Cardiac muscle cell (in vitro differentiated cells and primary cell): ENCODE data around the gene ANKRD63. TPM values are rescaled to one million over a fixed set of nuclear protein-coding genes. Genes with fewer than 3 reads are reported as not detected.

Experiments used
- DNase-seq, 2 donors: peaks; one replicate each; pipeline versions ENCODE4 v3.0.0 to v3.0.0-alpha.2; 2010 to 2017; ENCODE audit warnings: low read depth in 1 of 2, low spot score in 1 of 2
- H3K27ac ChIP-seq: fragments of 200-600 bp; sonication (generic); 2 replicates; pipeline ENCODE4 v1.5.1; 2016
- H3K27me3 ChIP-seq: fragments of 200-600 bp; sonication (generic); 2 replicates; pipeline ENCODE4 v1.6.0; 2016; ENCODE audit warnings: control low read depth
- H3K36me3 ChIP-seq: fragments of 200-600 bp; sonication (generic); 2 replicates; pipeline ENCODE4 v1.5.1; 2016; ENCODE audit warnings: control low read depth
- H3K4me1 ChIP-seq: fragments of 200-600 bp; sonication (generic); 2 replicates; pipeline ENCODE4 v1.8.1; 2017; ENCODE audit warnings: low read depth, mild to moderate bottlenecking, mixed run types
- H3K4me3 ChIP-seq: fragments of 200-600 bp; sonication (generic); 2 replicates; pipeline ENCODE4 v1.5.1; 2016; ENCODE audit warnings: mild to moderate bottlenecking
- H3K9me3 ChIP-seq: fragments of 200-600 bp; sonication (generic); 2 replicates; pipeline ENCODE4 v1.5.1; 2017; ENCODE audit warnings: low read depth, mild to moderate bottlenecking, control low read depth
- CTCF ChIP-seq: IDR thresholded peaks from 2 replicates; pipeline ENCODE4 v1.5.1; 2012; ENCODE audit warnings: low read depth, mild to moderate bottlenecking, low read length
- polyA plus RNA-seq: library from polyadenylated mRNA; unstranded; fragments of >200 nt; fragmentation: Nextera tagmentation; extraction: Ambion mirVana; gene quantifications from 2 replicates; pipeline ENCODE4 v1.2.1, GENCODE V29; 2016
- total RNA-seq: library from RNA; depleted of rRNA; stranded (reverse); fragments of >200 nt; gene quantifications from 2 replicates; pipeline ENCODE4 v1.2.3, GENCODE V29; 2016

ANKRD63 gene
- total and polyA plus RNA-seq, 2 experiments from 2014 or later: 13.7 to 104 TPM

GRCh38 chr15:40244961-40245523, 37.8 kb downstream of the ANKRD63 start:
- H3K36me3 ChIP-seq: no peaks in the 10 kb centered on the region
- no peak overlapping the region for H3K4me3 ChIP-seq
- no peak for TF ChIP-seq CTCF
- no peaks in the 10 kb centered on the region for H3K9me3 ChIP-seq
- H3K27me3 ChIP-seq: peaks cover under 1% of the 10 kb centered on the region
- peaks cover 6% of the 10 kb centered on the region for H3K4me1 ChIP-seq
- H3K27ac ChIP-seq: no peak overlapping the region
- DNase-seq: no peak

GRCh38 chr15:40243126-40243810, 39.6 kb downstream of the ANKRD63 start:
- Histone ChIP-seq H3K36me3 (no peaks in the 10 kb centered on the region), H3K27ac (no peak overlapping the region), H3K27me3 (no peaks in the 10 kb centered on the region), H3K4me3 (no peak overlapping the region), H3K9me3 (no peaks in the 10 kb centered on the region), H3K4me1 (peaks cover 16% of the 10 kb centered on the region)
- no peak for TF ChIP-seq CTCF
- no peak for DNase-seq

GRCh38 chr15:40242601-40243000, 40.3 kb downstream of the ANKRD63 start:
- no peaks in the 10 kb centered on the region for H3K9me3 ChIP-seq
- no peak for DNase-seq
- no peak overlapping the region for H3K27ac ChIP-seq
- TF ChIP-seq CTCF: no peak
- H3K4me3 ChIP-seq: no peak overlapping the region
- H3K27me3 ChIP-seq: no peaks in the 10 kb centered on the region
- no peaks in the 10 kb centered on the region for H3K36me3 ChIP-seq
- peaks cover 16% of the 10 kb centered on the region for H3K4me1 ChIP-seq

GRCh38 chr15:40242213-40242599, 40.7 kb downstream of the ANKRD63 start:
- TF ChIP-seq CTCF: no peak
- no peak for DNase-seq
- no peak overlapping the region for H3K4me3 ChIP-seq
- H3K36me3 ChIP-seq: no peaks in the 10 kb centered on the region
- H3K27ac ChIP-seq: no peak overlapping the region
- no peaks in the 10 kb centered on the region for H3K27me3 ChIP-seq
- H3K4me1 ChIP-seq: peaks cover 16% of the 10 kb centered on the region
- H3K9me3 ChIP-seq: no peaks in the 10 kb centered on the region

- H3K27me3 ChIP-seq: no peaks in the 10 kb centered on the region
- H3K4me1 ChIP-seq: peaks cover 16% of the 10 kb centered on the region
- no peaks in the 10 kb centered on the region for H3K36me3 ChIP-seq
- no peak for DNase-seq
- no peak for TF ChIP-seq CTCF
- no peaks in the 10 kb centered on the region for H3K9me3 ChIP-seq
- no peak overlapping the region for H3K4me3 ChIP-seq
- H3K27ac ChIP-seq: no peak overlapping the region
These were observed 41.3 kb downstream of the ANKRD63 start for GRCh38 chr15:40241269-40242212.
